Heart right ventricle (tissue), 16 donors: Measurements from ENCODE around the gene DNAH10. TPM values are rescaled to one million over a fixed set of nuclear protein-coding genes. Genes with fewer than 3 reads are reported as not detected.
A peak's percentile ranks its signal among the peaks of the same experiment; 100 is the strongest.

ENCODE experiments used
- ATAC-seq, 8 donors: fragments of 200-7000 bp; cut with Tn5 transposase; one replicate each; pipeline ENCODE4 v1.9.1; 2020; ENCODE audit warnings: mild to moderate bottlenecking in 8 of 8, moderate library complexity in 8 of 8, moderate number of reproducible peaks in 1 of 8
- DNase-seq, 2 donors: peaks; one replicate each; pipeline ENCODE4 v3.0.0-alpha.2; 2020
- H3K27ac ChIP-seq, 10 donors: fragments of 200-600 bp; sonication (generic) in 2 of 10; one replicate each; pipeline versions ENCODE4 v1.5.0 to v1.8.0; 2020 to 2022; ENCODE audit warnings: mild to moderate bottlenecking in 3 of 10
- H3K27me3 ChIP-seq, 7 donors: fragments of 200-600 bp; one replicate each; pipeline ENCODE4 v1.8.0; 2021 to 2022; ENCODE audit warnings: mild to moderate bottlenecking in 2 of 7
- H3K36me3 ChIP-seq, 9 donors: fragments of 200-600 bp; sonication (generic) in 1 of 9; one replicate each; pipeline versions ENCODE4 v1.5.0 to v1.8.0; 2020 to 2022; ENCODE audit warnings: mild to moderate bottlenecking in 2 of 9
- H3K4me1 ChIP-seq, 9 donors: fragments of 200-600 bp; sonication (generic) in 1 of 9; one replicate each; pipeline versions ENCODE4 v1.5.0 to v1.8.0; 2020 to 2022; ENCODE audit warnings: mild to moderate bottlenecking in 4 of 9
- H3K4me3 ChIP-seq, 10 donors: fragments of 200-600 bp; sonication (generic) in 2 of 10; one replicate each; pipeline versions ENCODE4 v1.5.0 to v1.8.0; 2020 to 2022; ENCODE audit warnings: mild to moderate bottlenecking in 7 of 10, moderate library complexity in 2 of 10
- H3K9me3 ChIP-seq, 11 donors: fragments of 200-600 bp in 10 of 11; sonication (generic) in 2 of 11; one replicate each; pipeline versions ENCODE4 v1.5.0 to v1.8.0; 2013 to 2022; ENCODE audit warnings: mild to moderate bottlenecking in 2 of 11, control low read depth in 1 of 11, moderate library complexity in 1 of 11
- WGBS, 2 donors: extraction: QIAGEN DNeasy Blood & Tissue Kit; methylation state at CpG; one replicate each; pipeline ENCODE4 v1.1.7; 2013; ENCODE audit warnings: inconsistent platforms in 1 of 2; 5-methylcytosine and 5-hydroxymethylcytosine counted together
- intact Hi-C, 10 donors: fragments of 100-400 bp; cut with DNase I; formaldehyde crosslinking; loops; one replicate each; pipeline versions ENCODE4 v1.11.1 to v1.14.2; 2022
- long read RNA-seq, 3 donors: library from polyadenylated mRNA; unstranded; transcript quantifications; one replicate each; pipeline ENCODE4 v2.0.0, GENCODE V29; 2020 to 2021
- polyA plus RNA-seq, 2 donors: library from polyadenylated mRNA; stranded (reverse); fragments of 200-250 nt; gene quantifications; one replicate each; pipeline ENCODE4 v1.2.3, GENCODE V29; 2013
- total RNA-seq, 10 donors: library from RNA; stranded (reverse); fragmentation: NEBNext Ultra II Directional in 3 of 10; extraction: Animal tissue kit (Norgen Biotek cat#: 25700) in 3 of 10; gene quantifications; one replicate each; pipeline versions ENCODE4 v1.2.1 to v1.2.4, GENCODE V29; 2021 to 2023
- TF ChIP-seq, protein P1 (sequence below), 9 donors: fragments of 200-600 bp; sonication (generic) in 2 of 9; IDR thresholded peaks; one replicate each; pipeline versions ENCODE4 v1.5.0 to v1.8.0; 2021 to 2022; ENCODE audit warnings: antibody characterized with exemption in 9 of 9, mild to moderate bottlenecking in 5 of 9, moderate library complexity in 1 of 9
- donor health status: Arrhythmogenic right ventricular cardiomyopathy.
- donor health status: ischemic (EF 13 %, LVEDD 7.1; RV severe dilation, severe dysfunction).
- donor health status: healthy with polysubstance abuse.
- donor health status: DM: no; HTN: yes; CAD: no.
- donor health status: DM: no; HTN: no; CAD: no.
- donor health status: ischemic (EF 25% LVEDD 6.9; RV normal size, moderate dysfunction).
- donor health status: ischemic (EF 25% LVEDD 5.7; RV mildly dilated, moderate dysfunction).
- donor health status: healthy.
- donor health status: DM: yes; HTN: yes; CAD: no.
- donor health status: Ischemic cardiomyopathy.
- donor health status: ischemic (EF 35%, LVEDD 5.7; RV mildly dilated, moderate dysfunction).
- donor health status: nonischemic (EF 11% LVEDD 7.7; RV severe dilation, severe dysfunction).
- donor health status: DM: yes; HTN: yes; CAD: no.
- donor health status: PGD.
- donor health status: ischemic (EF 29% LVEDD 5.4; RV normal size, mild dysfunction).
- donor health status: nonischemic (EF 23%, LVEDD 6.1; RV moderate dilation, normal function).

Gene DNAH10, protein sequence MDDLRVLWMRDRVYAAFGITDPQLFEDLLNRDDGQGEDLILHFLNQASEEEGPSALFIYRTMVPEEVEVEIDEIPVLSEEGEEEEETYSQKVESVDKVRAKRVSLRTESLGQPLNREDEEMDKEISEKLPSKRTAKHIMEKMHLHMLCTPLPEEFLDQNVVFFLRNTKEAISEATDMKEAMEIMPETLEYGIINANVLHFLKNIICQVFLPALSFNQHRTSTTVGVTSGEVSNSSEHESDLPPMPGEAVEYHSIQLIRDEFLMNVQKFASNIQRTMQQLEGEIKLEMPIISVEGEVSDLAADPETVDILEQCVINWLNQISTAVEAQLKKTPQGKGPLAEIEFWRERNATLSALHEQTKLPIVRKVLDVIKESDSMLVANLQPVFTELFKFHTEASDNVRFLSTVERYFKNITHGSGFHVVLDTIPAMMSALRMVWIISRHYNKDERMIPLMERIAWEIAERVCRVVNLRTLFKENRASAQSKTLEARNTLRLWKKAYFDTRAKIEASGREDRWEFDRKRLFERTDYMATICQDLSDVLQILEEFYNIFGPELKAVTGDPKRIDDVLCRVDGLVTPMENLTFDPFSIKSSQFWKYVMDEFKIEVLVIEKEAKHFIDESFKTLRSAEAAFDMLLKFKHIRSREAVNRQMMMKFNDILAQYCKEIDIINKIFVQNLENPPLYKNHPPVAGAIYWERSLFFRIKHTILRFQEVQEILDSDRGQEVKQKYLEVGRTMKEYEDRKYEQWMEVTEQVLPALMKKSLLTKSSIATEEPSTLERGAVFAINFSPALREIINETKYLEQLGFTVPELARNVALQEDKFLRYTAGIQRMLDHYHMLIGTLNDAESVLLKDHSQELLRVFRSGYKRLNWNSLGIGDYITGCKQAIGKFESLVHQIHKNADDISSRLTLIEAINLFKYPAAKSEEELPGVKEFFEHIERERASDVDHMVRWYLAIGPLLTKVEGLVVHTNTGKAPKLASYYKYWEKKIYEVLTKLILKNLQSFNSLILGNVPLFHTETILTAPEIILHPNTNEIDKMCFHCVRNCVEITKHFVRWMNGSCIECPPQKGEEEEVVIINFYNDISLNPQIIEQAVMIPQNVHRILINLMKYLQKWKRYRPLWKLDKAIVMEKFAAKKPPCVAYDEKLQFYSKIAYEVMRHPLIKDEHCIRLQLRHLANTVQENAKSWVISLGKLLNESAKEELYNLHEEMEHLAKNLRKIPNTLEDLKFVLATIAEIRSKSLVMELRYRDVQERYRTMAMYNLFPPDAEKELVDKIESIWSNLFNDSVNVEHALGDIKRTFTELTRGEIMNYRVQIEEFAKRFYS (N-terminal part only)
- under 1 TPM in 7 of 10 donors, not detected in 3; 0.05 to 0.60 (median 0.24) TPM for total RNA-seq
- polyA plus RNA-seq = under 1 TPM; 0.07 to 0.09 TPM
- long read RNA-seq, donor 1, partial matches to known transcripts = 0 of 2 reads
- long read RNA-seq, donor 1, other reads (novel, unspliced or antisense) = 2 of 2 reads
- long read RNA-seq, donor 2 = 0 reads
- long read RNA-seq, donor 3 = 0 reads

DNA sequence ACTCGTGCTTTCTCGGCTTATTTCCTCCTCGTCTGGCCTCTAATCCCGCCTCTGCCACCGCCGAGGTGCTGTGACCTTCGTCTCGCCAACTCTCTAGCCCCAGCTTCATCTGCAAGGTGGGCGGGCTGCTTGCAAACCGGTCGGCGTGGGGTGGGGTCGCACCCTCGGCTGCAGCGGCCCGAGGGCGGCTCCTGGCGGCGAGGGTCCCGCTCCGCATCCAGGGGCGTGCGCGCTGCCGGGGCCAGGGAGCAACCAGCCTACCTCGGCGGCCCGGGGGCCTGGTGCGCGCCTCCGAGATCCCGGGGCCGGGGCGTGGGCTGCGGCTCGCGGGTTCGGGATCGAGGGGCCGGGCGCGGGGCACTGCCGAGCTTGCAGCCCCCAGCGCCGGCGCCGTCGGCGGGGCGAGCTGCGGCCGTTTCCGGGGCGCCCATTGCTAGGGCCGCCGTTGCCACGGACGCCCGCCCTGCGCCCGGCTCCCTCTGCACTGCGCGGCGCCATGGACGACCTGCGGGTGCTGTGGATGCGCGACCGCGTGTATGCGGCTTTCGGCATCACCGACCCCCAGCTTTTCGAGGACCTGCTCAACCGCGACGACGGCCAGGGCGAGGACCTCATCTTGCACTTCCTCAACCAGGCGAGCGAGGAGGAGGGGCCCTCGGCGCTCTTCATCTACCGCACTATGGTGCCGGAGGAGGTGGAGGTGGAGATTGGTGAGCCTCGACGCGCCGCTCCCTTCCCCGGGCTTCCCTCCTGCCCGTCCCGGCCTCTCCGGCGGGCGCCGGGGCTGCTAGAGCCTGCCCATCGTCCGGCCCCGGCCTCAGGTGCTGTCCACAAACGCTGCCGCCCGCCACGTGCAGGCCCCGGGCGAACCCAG, at the start of gene DNAH10:
Gene DNAH10, plus strand, starts transcription at position 461 of the 874 bp plus-strand sequence. Its CDS starts 36 bp downstream, at position 497.
- DNase-seq = no peak

DNA sequence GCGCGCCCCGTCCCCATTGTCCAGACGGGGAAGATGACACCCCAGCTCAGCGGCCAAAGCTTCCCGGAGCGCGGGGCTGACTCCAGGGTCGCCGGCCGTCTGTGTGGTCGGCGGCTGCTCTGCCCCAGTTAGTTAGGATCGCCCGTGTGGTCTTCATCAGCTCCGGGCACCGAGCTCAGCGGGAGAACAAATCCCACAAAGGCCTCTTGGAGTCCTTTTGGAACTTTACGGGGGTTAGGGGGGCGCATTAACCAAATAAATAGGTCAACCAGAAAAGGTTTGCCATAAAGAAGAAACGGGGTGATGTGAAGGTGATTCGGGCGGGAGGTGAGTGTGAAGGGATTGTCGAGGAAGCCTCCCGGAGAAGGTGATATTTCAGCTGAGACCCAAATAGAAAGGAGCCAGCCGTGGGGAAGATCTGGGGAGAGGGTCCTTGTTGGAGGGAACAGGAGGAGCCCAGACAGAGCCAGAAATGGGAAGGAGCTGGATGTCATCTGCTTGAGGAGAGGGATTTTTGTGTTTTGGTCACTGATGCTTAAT, 49.3 kb upstream of the DNAH10 start:
- TF ChIP-seq, protein P1, sequence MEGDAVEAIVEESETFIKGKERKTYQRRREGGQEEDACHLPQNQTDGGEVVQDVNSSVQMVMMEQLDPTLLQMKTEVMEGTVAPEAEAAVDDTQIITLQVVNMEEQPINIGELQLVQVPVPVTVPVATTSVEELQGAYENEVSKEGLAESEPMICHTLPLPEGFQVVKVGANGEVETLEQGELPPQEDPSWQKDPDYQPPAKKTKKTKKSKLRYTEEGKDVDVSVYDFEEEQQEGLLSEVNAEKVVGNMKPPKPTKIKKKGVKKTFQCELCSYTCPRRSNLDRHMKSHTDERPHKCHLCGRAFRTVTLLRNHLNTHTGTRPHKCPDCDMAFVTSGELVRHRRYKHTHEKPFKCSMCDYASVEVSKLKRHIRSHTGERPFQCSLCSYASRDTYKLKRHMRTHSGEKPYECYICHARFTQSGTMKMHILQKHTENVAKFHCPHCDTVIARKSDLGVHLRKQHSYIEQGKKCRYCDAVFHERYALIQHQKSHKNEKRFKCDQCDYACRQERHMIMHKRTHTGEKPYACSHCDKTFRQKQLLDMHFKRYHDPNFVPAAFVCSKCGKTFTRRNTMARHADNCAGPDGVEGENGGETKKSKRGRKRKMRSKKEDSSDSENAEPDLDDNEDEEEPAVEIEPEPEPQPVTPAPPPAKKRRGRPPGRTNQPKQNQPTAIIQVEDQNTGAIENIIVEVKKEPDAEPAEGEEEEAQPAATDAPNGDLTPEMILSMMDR (IDR thresholded peaks at IDR 0.05) = no peak
- Histone ChIP-seq H3K27me3 (no peaks in the 10 kb centered on the region), H3K9me3 (no peaks in the 10 kb centered on the region), H3K4me1 (peaks cover 4 to 34% (median 23%) of the 10 kb centered on the region in 9 donors), H3K4me3 (peak overlapping the region; percentile 70 to 100 (median 94)), H3K27ac (peak overlapping the region in 9 of 10 donors; percentile 40 to 89 (median 76)), H3K36me3 (peaks cover 0 to 9% (median 0%) of the 10 kb centered on the region in 9 donors)
- intact Hi-C loops = loop anchor here in 2 of 10 donors (10.0 kb wide), 2 partner anchors 262 to 272 kb away; partner anchors contain the start of genes CCDC92 (in 1 of the 2) and ZNF664 (in 1 of the 2)
- ATAC-seq = peak in 2 of 8 donors; percentile 9 to 35
- 1% methylated on average over 26 of the region's 26 CpGs for WGBS, 2 donors
- no peak for DNase-seq

More for the DNA sequence above, at the start of gene DNAH10:
- peaks cover 0 to 15% (median 4%) of the 10 kb centered on the region in 9 donors for H3K4me1 ChIP-seq
- H3K27ac ChIP-seq = no peak within 1 kb of the TSS
- peak in 4 of 8 donors; percentile 26 to 62 (median 51) for ATAC-seq
- peaks cover 0 to 41% (median 24%) of the 10 kb centered on the region in 7 donors for H3K27me3 ChIP-seq
- intact Hi-C loops = no loop called here
- 5 to 7% methylated on average over 97 to 105 of the region's 105 CpGs for WGBS, 2 donors
- TF ChIP-seq, protein P1 (IDR thresholded peaks at IDR 0.05) = peak in 3 of 9 donors; percentile 12 to 31 (median 24)
- peak within 1 kb of the TSS in 9 of 10 donors; percentile 22 to 57 (median 43) for H3K4me3 ChIP-seq
- H3K36me3 ChIP-seq = peaks cover 0 to 31% (median 0%) of the 10 kb centered on the region in 9 donors
- no peaks in the 10 kb centered on the region for H3K9me3 ChIP-seq

DNA sequence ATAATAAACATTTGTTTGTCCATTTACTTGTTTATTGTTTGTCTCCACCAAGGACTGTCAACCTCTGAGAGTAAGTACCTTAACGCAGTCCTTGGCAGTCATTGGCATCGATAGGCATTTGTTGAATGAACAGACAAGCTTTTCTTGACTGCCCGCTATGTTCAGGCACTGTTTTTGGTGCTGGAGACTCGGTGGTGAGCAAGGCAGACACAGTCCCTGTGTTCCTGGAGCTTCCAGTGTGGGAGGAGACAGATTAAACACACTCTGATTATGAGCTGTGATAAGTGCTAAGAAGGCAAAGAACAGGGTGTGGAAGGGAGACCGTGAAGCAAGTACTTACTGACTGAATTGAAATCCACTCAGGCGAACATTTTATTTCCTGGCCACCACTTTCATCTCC, 48.7 kb upstream of the DNAH10 start:
- DNase-seq (no peak), ATAC-seq (no peak)
- Histone ChIP-seq H3K27me3 (no peaks in the 10 kb centered on the region), H3K36me3 (peaks cover 0 to 9% (median 0%) of the 10 kb centered on the region in 9 donors), H3K27ac (peak overlapping the region in 2 of 10 donors; percentile 76 to 89), H3K9me3 (no peaks in the 10 kb centered on the region), H3K4me3 (peak overlapping the region in 9 of 10 donors; percentile 70 to 100 (median 94)), H3K4me1 (peaks cover 4 to 34% (median 23%) of the 10 kb centered on the region in 9 donors)
- TF ChIP-seq, protein P1 (IDR thresholded peaks at IDR 0.05) = no peak
- intact Hi-C loops = loop anchor here in 2 of 10 donors (10.0 kb wide), 2 partner anchors 261 to 271 kb away; partner anchors contain the start of genes CCDC92 (in 1 of the 2) and ZNF664 (in 1 of the 2)
- WGBS, 2 donors = 38 to 48% methylated on average over 6 of the region's 6 CpGs
